H9 (cell line): ENCODE results near the gene GPR25. TPM values are rescaled to one million over a fixed set of nuclear protein-coding genes. Genes with fewer than 3 reads are reported as not detected.

Experiments used
- DNase-seq: peaks from one replicate; pipeline ENCODE4 v3.0.0-alpha.2; 2017
- H2AFZ ChIP-seq: one replicate; pipeline ENCODE4 v1.6.1; 2013; ENCODE audit warnings: mild to moderate bottlenecking, low read length, control low read depth, moderate library complexity
- H2AK5ac ChIP-seq: 2 replicates; pipeline ENCODE4 v1.6.1; 2013; ENCODE audit warnings: low read length, control low read depth, mixed read lengths; ENCODE audit not compliant: insufficient read length
- H2BK120ac ChIP-seq: one replicate; pipeline ENCODE4 v1.6.1; 2013; ENCODE audit warnings: low read depth, mild to moderate bottlenecking, low read length, control low read depth, inconsistent platforms; ENCODE audit not compliant: poor library complexity, severe bottlenecking
- H2BK12ac ChIP-seq: 2 replicates; pipeline ENCODE4 v1.6.1; 2013; ENCODE audit warnings: low read length, control low read depth, mixed read lengths, low read depth; ENCODE audit not compliant: insufficient read length
- H2BK15ac ChIP-seq: 2 replicates; pipeline ENCODE4 v1.6.1; 2013; ENCODE audit warnings: low read depth, low read length, control low read depth
- H2BK20ac ChIP-seq: one replicate; pipeline ENCODE4 v1.6.1; 2013; ENCODE audit warnings: low read depth, mild to moderate bottlenecking, low read length, control low read depth, inconsistent platforms; ENCODE audit not compliant: poor library complexity, severe bottlenecking
- H2BK5ac ChIP-seq: 2 replicates; pipeline ENCODE4 v1.6.1; 2013; ENCODE audit warnings: low read length, control low read depth, mixed read lengths; ENCODE audit not compliant: insufficient read length
- H3K14ac ChIP-seq: 2 replicates; pipeline ENCODE4 v1.6.1; 2013; ENCODE audit warnings: low read length, control low read depth; ENCODE audit not compliant: insufficient read depth
- H3K18ac ChIP-seq: 2 replicates; pipeline ENCODE4 v1.6.1; 2013; ENCODE audit warnings: low read depth, mild to moderate bottlenecking, mixed read lengths, low read length, control low read depth; ENCODE audit not compliant: insufficient read length
- H3K23ac ChIP-seq: 2 replicates; pipeline ENCODE4 v1.6.1; 2013; ENCODE audit warnings: low read length, control low read depth, mixed read lengths, low read depth; ENCODE audit not compliant: insufficient read length
- H3K23me2 ChIP-seq: 2 replicates; pipeline ENCODE4 v1.6.1; 2013; ENCODE audit warnings: low read depth, mild to moderate bottlenecking, mixed read lengths, low read length, control low read depth; ENCODE audit not compliant: insufficient read length, poor library complexity, severe bottlenecking
- H3K27ac ChIP-seq: 2 replicates; pipeline ENCODE4 v1.5.1; 2013; ENCODE audit warnings: low read length, control low read depth, mixed read lengths, low read depth; ENCODE audit not compliant: insufficient read length
- H3K27me3 ChIP-seq: 2 replicates; pipeline ENCODE4 v1.6.1; 2013; ENCODE audit warnings: low read length, control low read depth, inconsistent platforms; ENCODE audit not compliant: insufficient read depth
- H3K4ac ChIP-seq: 2 replicates; pipeline ENCODE4 v1.6.1; 2013; ENCODE audit warnings: low read depth, mild to moderate bottlenecking, control low read depth, inconsistent platforms, low read length, moderate library complexity
- H3K4me1 ChIP-seq: 2 replicates; pipeline ENCODE4 v1.6.1; 2013; ENCODE audit warnings: low read length, control low read depth, inconsistent platforms; ENCODE audit not compliant: insufficient read depth
- H3K4me2 ChIP-seq: 2 replicates; pipeline ENCODE4 v1.6.1; 2013; ENCODE audit warnings: low read length, control low read depth, mixed read lengths; ENCODE audit not compliant: insufficient read length, insufficient read depth
- H3K56ac ChIP-seq: 2 replicates; pipeline ENCODE4 v1.6.1; 2013; ENCODE audit warnings: low read depth, mild to moderate bottlenecking, mixed read lengths, low read length, control low read depth; ENCODE audit not compliant: insufficient read length
- H3K79me1 ChIP-seq: 2 replicates; pipeline ENCODE4 v1.6.1; 2013; ENCODE audit warnings: low read depth, mild to moderate bottlenecking, moderate library complexity, low read length, control low read depth, inconsistent platforms; ENCODE audit not compliant: insufficient read depth, poor library complexity, severe bottlenecking
- H3K79me2 ChIP-seq: 2 replicates; pipeline ENCODE4 v1.6.1; 2013; ENCODE audit warnings: low read length, control low read depth, inconsistent platforms; ENCODE audit not compliant: insufficient read depth
- H3K9ac ChIP-seq: 2 replicates; pipeline ENCODE4 v1.6.1; 2013; ENCODE audit warnings: low read length, control low read depth, mixed read lengths; ENCODE audit not compliant: insufficient read length; ENCODE audit errors: extremely low read depth
- H3K9me3 ChIP-seq: one replicate; pipeline ENCODE4 v1.6.1; 2013; ENCODE audit warnings: low read depth, low read length, inconsistent platforms; ENCODE audit not compliant: control insufficient read depth
- H3T11ph ChIP-seq: one replicate; pipeline ENCODE4 v1.6.1; 2013; ENCODE audit warnings: mild to moderate bottlenecking, low read length, control low read depth, inconsistent platforms
- H4K20me1 ChIP-seq: one replicate; pipeline ENCODE4 v1.6.1; 2013; ENCODE audit not compliant: control insufficient read depth, insufficient read length, insufficient read depth
- H4K5ac ChIP-seq: 2 replicates; pipeline ENCODE4 v1.6.1; 2013; ENCODE audit warnings: low read depth, mild to moderate bottlenecking, mixed read lengths, low read length, control low read depth; ENCODE audit not compliant: insufficient read length
- H4K8ac ChIP-seq: replicated peaks from 2 replicates; pipeline ENCODE4 v1.6.1; 2013; ENCODE audit warnings: low read length, control low read depth, mixed read lengths, low read depth; ENCODE audit not compliant: insufficient read length
- H4K91ac ChIP-seq: 2 replicates; pipeline ENCODE4 v1.6.1; 2013; ENCODE audit warnings: low read depth, mild to moderate bottlenecking, moderate library complexity, mixed read lengths, low read length, control low read depth; ENCODE audit not compliant: insufficient read length
- H3K27ac Mint-ChIP-seq, 3 experiments: 2 replicates in 2 of 3; 3 replicates in 1 of 3; pipeline ENCODE4 v1.8.0; 2020 to 2021; ENCODE audit warnings: mixed read lengths in 3 of 3, mild to moderate bottlenecking in 1 of 3, moderate library complexity in 1 of 3
- H3K27me3 Mint-ChIP-seq: 2 replicates; pipeline ENCODE4 v1.8.0; 2021; ENCODE audit warnings: low read depth, mild to moderate bottlenecking, moderate library complexity, mixed read lengths
- H3K36me3 Mint-ChIP-seq, 3 experiments: 2 replicates in 2 of 3; 3 replicates in 1 of 3; pipeline ENCODE4 v1.8.0; 2020 to 2021; ENCODE audit warnings: low read depth in 3 of 3, mixed read lengths in 3 of 3; ENCODE audit not compliant: insufficient read depth in 1 of 3
- H3K4me1 Mint-ChIP-seq, 2 experiments: 2 replicates each; pipeline ENCODE4 v1.8.0; 2020; ENCODE audit warnings: mixed read lengths in 2 of 2
- H3K4me3 Mint-ChIP-seq, 2 experiments: 2 replicates in 1 of 2; 3 replicates in 1 of 2; pipeline ENCODE4 v1.8.0; 2020 to 2021; ENCODE audit warnings: mild to moderate bottlenecking in 2 of 2, mixed read lengths in 2 of 2, moderate library complexity in 1 of 2
- H3K9me3 Mint-ChIP-seq, 2 experiments: 2 replicates in 1 of 2; 3 replicates in 1 of 2; pipeline ENCODE4 v1.8.0; 2020; ENCODE audit warnings: mild to moderate bottlenecking in 2 of 2, mixed read lengths in 2 of 2, moderate library complexity in 1 of 2
- WGBS: extraction: QIAGEN DNeasy Blood & Tissue Kit; methylation state at CpG from one replicate; pipeline ENCODE4 v1.1.7; 2013; ENCODE audit warnings: missing lambda C conversion rate, low lambda C conversion rate, mixed read lengths; ENCODE audit not compliant: insufficient read length; ENCODE audit errors: extremely low coverage; 5-methylcytosine and 5-hydroxymethylcytosine counted together
- total RNA-seq: library from RNA; stranded (reverse); gene quantifications from 2 replicates; pipeline ENCODE4 v1.2.1, GENCODE V29; 2021
- TF ChIP-seq, protein P1 (sequence below): fragments of 200-600 bp; sonication (generic); conservative IDR thresholded peaks from 3 replicates; pipeline ENCODE4 v1.8.0; 2021; ENCODE audit warnings: antibody characterized with exemption, mild to moderate bottlenecking

GPR25 gene
- total RNA-seq, 1 experiment from 2014 or later: not detected

DNA sequence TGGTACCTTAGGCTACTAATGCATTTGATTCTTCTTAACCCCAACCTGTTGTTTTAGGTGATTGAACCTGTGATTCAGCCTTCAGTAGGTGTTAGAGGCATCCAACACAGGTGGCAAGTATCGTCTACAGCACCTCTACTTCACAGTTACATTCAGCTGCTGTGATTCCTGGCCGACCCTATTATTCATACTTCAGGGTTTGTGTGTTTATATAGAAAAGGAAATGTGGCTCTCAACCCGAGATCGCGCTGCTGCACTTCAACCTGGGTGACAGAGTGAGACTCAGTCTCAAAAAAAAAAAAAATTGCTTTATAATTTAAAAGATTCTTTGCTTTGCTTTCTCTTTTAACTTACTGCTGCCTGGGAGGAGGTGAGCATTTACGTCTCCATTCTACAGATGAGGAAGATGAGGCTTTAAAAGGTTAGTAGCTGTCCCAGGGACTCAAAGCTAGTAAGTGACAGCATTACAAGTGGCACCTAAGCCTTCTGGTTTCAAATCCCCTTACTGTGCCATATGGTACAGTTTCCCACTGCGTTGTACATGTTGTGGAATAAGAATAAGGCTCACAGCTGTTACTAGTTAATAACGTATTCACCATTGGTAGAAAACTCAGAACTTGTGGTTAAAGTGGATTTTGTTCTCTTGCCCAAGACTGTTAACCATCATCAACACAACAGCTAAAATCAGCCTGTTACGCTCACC, 9.9 kb upstream of the GPR25 start:
- no peak overlapping the region for H3K27ac ChIP-seq
- no CpG with 5 or more reads among the region's 9 CpGs for WGBS
- peaks cover 5 to 12% of the 10 kb centered on the region in 2 experiments; a peak in 3 of 4 replicates for H3K4me1 Mint-ChIP-seq

More for the DNA sequence above, 9.9 kb upstream of the GPR25 start:
- Histone ChIP-seq H2BK12ac (no peak overlapping the region), H3K4me1 (no peaks in the 10 kb centered on the region), H3K79me2 (no peaks in the 10 kb centered on the region), H2AK5ac (no peak overlapping the region), H4K8ac (no peak overlapping the region), H2AFZ (no peak overlapping the region), H4K91ac (no peak overlapping the region), H3K79me1 (no peaks in the 10 kb centered on the region), H2BK120ac (no peak overlapping the region), H3K14ac (no peak overlapping the region), H2BK20ac (no peak overlapping the region), H3K4me2 (no peak overlapping the region), H4K5ac (no peak overlapping the region), H4K20me1 (no peaks in the 10 kb centered on the region), H3K23me2 (no peaks in the 10 kb centered on the region), H3K56ac (no peak overlapping the region), H3T11ph (no peak overlapping the region), H3K23ac (no peak overlapping the region), H3K4ac (no peak overlapping the region), H2BK15ac (no peak overlapping the region), H3K27me3 (no peaks in the 10 kb centered on the region), H2BK5ac (no peak overlapping the region), H3K9me3 (no peaks in the 10 kb centered on the region), H3K9ac (no peak overlapping the region), H3K18ac (no peak overlapping the region)
- H3K27me3 Mint-ChIP-seq: no peaks in the 10 kb centered on the region
- DNase-seq: no peak
- TF ChIP-seq, protein P1, sequence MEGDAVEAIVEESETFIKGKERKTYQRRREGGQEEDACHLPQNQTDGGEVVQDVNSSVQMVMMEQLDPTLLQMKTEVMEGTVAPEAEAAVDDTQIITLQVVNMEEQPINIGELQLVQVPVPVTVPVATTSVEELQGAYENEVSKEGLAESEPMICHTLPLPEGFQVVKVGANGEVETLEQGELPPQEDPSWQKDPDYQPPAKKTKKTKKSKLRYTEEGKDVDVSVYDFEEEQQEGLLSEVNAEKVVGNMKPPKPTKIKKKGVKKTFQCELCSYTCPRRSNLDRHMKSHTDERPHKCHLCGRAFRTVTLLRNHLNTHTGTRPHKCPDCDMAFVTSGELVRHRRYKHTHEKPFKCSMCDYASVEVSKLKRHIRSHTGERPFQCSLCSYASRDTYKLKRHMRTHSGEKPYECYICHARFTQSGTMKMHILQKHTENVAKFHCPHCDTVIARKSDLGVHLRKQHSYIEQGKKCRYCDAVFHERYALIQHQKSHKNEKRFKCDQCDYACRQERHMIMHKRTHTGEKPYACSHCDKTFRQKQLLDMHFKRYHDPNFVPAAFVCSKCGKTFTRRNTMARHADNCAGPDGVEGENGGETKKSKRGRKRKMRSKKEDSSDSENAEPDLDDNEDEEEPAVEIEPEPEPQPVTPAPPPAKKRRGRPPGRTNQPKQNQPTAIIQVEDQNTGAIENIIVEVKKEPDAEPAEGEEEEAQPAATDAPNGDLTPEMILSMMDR: no peak
- no peak overlapping the region for H3K4me3 Mint-ChIP-seq
- H3K9me3 Mint-ChIP-seq: no peaks in the 10 kb centered on the region
- H3K27ac Mint-ChIP-seq: no peak overlapping the region
- peaks cover 0 to 9% (median 4%) of the 10 kb centered on the region in 3 experiments; a peak in 2 of 7 replicates for H3K36me3 Mint-ChIP-seq
